GM18861 (cell line): ENCODE results near the gene LRRC3C.
"Not testable (repeated sequence)": the region's sequence is repeated elsewhere in the genome, so short reads cannot be mapped to it uniquely, and the experiment has no call there.

Experiments
- ATAC-seq: cut with Tn5 transposase; IDR thresholded peaks from one replicate; pipeline ENCODE4 v1.9.1; 2021; ENCODE audit not compliant: unreplicated experiment

Gene LRRC3C

DNA sequence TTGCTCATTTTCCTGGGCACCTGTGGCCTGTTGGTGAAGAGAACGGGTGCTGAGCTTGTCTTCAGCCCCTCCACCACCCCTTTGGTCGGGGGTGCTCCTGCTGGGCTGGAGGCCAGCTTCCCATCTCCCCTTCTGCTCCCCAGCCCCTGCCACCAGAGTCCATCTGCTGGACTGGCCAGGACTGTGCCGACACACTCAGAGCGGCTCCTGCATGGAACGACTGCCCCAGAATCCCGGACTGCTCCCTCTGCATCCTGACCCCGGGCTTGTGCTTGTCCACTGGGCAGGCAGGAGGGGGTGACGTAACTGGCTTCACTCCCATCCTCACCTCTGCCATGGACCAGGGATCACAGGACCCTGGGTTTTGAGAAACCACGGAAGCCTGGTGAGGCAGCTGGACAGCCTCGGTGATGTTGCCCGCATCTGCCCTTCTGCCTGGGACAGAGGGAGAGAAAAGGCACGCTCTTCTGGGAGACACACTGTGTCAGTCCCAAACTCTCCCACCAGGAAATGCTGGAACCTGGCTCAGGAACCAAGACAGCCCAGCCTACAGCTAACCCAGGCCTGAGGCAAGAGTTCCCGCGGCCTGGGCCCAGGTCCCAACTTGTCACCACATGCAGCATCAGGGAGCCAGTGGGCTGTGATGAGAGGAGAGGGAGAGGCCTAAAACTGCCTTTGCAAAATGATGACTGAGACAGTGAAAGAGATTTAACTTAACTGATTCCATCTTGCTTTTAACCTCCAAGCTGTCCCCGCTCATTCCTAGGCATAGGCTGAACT, 19.2 kb downstream of the LRRC3C start:
- ATAC-seq = no peak

DNA sequence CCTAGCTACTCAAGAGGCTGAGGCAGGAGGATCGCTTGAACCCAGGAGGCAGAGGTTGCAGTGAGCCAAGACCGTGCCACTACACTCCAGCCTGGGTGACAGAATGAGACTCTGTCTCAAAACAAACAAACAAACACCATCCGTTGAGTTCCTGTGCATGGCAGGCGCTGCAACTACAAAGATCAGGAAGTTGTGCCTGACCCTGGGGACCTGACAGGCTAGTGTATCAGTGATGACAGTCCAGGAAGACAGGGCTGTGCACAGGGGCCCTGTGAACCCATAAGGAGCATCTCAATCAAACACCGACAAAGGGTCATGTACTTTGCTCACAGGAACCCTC, 20.9 kb downstream of the LRRC3C start:
- not testable (repeated sequence) for ATAC-seq

DNA sequence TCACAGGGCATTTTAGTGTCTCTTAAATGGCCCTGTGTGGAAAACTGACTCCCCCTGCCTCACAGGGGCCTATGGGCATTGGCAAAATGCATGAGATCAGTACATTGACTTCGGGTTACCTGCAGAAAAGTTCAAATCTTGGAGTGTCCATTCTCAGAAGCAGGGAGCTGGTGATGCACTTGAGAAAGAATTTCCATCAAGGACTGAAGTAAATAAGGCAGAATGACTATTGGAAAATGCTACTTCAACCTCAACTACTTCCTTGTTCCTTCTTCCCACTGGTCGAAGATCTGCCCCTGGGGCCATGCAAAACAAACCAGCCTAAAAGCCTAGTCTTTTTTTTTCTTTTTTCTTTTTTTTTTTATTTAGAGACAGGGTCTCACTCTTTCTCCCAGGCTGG, 21.5 kb downstream of the LRRC3C start:
- ATAC-seq = no peak

DNA sequence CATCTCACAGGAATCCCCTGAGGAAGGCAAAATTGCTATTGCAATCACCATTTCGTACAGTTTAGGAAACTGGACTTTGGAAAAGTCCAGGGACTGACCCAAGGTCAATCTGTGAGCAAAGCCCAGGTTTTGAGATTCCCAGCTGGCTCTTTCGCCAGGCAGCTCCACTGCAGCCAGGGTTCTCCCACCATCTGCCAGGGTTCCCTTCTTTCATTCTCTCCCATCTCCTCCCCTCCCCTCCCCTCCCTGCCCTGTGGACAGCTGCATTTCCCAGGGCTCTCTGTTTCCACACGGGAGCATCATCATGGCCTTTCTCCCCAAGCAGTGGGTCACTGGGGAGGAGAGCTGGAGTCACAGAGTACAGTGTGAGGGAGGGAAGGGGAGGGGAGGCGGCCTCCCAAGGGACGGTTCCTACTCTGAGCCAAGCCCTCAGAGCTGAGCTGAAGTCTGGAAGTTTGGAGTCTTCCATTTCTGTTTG, 23.4 kb downstream of the LRRC3C start:
- ATAC-seq = no peak

DNA sequence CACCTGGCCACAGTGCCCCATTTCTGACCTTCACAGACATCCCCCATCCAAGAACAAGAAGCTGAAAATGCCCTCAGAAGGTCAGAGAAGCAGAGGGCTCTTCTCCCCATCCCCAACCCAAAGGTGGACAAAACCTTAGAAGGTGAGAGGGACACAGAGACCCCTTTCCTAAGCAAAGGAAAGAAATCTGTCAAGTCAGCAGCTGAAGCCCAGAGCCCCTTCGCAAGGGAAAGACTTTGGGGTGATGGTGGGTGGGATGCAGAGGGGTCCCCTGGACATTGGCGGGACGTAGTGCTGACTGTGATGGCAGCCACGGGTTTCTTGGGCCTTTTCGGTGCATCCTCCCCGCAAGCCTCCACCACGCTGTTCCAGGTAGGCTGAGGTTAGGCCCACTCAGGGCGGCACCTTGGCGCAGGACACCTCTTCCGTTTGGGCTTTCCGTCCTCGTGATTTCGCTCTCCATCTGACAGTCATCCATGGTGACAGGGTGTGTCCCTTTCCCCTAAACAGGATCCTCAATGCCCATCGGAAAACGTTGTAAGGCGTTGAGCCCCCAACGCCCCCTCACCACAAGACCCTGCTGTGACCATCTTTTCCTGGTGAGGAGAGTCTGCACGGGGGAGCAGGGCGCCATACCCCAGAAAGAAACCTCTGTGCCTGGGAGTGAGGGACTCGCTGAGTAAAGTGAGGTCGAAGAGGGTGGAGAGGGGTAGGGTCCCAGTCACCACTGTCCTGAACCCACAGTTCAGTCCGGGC, 24.6 kb downstream of the LRRC3C start:
- no peak for ATAC-seq

DNA sequence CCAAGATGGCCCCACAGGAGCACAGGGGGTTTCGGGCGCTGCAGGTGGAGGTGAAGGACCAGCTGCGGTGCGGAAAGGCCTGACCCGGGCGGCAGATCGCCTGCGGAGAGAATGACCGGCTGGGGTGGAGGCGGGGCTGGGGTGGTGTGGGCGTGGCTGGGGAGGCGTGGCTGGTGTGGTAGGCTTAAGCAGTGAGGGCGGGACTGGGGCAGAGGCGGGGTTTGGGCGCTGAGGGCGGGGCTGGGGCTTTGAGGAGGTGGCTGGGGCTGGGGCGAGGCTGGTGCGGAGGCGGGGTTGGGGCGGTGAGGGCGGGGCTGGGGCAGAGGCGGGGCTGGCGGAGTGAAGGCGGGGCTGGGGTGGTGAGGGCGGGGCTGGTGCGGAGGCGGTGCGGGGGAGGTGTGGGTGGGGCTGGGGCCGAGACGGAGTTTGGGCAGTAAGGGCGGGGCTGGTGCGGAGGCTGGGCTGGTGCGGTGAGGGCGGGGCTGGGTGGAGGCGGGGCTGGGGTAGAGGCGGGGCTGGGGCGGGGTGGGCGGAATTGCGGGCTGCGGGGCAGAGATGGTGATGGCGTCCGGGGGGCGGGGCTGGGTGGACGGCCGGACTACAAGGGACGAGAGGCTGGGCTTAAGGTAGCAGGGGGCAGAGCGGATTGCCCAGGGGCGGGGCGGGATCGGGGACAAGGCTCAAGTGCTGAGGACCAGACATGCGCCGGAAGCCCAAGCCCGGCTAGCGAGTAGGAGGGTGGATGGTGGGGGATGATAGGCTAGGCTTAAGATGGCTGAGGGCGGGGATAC, 25.3 kb downstream of the LRRC3C start:
- ATAC-seq = peak; percentile 53

DNA sequence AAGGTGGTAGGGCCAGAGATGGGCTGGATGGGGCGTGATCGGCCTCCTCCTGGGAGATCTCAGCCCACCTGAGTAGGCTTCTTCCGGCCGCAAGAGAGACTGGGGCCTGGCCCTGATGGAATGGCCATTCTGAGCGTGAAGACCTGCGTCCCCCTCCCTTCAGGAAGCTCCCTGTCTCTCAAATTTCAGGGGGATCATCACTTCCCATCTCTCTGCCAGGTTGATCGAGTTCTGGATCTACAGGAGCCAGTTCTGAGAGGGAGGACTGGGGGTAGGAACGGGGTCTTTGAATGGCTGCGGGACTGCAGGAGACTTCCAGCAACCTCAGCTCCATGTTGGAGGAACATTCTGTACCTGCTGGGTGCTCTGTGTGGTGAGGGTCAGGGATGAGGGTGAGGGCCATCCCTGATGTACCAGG, 25.9 kb downstream of the LRRC3C start:
- no peak for ATAC-seq

DNA sequence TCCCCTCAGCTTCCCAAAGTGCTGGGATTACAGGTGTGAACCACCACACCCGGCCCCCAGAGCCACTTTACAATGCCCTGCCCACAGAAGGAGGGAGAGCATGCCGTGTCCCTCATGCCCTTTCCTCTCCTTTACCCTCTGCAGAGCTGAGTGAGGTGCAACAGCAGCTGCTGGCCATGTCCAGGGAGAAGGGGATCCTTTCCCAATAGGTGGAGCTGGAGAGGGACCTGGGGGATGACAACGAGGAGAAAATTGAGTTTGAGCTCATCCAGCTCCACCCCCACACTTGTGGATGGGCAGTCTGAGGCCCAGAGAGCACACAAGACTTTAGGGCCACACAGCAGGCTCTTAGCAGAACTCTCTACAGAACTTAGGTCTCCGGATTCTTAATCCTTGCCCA, 27.3 kb downstream of the LRRC3C start:
- no peak for ATAC-seq

DNA sequence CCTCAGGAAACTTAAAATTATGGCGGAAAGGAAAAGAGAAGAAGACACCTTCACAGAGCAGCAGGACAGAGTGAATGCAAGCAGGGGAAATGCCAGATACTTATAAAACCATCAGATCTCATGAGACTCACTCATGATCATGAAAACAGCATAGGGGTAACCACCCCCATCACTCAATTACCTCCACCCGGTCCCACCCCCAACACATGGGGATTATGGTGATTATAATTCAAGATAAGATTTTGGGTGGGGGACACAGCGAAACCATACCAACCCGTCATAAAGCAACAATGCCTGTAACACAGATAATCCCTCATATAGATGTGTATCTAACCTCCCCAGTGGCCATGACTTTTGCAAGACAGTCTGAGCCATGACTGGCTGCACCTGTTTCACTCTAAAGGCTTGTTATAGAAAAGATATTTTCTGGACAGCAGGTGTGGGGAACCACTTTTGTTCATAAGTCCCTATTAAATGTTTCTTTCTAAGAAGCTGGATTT, 28.2 kb downstream of the LRRC3C start:
- ATAC-seq = no peak

DNA sequence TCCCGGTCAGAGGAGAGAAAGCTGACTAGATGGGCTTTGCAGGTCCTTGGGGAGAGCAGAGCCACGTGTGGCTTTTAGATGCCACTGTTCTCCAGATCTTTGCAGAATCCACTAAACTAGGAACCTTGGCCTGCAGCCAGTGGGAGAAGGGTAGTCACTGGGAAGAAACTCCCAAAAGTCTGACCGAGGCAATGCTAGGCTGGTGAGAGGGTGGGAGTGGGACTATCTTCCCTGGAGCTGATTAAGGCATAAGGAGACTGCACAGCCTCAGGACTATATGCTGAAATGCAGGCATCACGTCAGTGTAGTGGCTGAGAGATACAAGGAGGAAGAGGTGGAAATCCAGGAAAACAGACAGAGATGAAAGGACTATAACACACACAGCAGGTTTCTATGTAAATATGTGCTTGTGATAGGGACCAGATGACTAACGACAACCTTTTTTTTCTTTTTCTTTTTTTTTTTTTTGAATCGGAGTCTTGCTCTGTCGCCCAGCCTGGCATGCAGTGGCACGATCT, 33.1 kb downstream of the LRRC3C start:
- ATAC-seq = no peak

DNA sequence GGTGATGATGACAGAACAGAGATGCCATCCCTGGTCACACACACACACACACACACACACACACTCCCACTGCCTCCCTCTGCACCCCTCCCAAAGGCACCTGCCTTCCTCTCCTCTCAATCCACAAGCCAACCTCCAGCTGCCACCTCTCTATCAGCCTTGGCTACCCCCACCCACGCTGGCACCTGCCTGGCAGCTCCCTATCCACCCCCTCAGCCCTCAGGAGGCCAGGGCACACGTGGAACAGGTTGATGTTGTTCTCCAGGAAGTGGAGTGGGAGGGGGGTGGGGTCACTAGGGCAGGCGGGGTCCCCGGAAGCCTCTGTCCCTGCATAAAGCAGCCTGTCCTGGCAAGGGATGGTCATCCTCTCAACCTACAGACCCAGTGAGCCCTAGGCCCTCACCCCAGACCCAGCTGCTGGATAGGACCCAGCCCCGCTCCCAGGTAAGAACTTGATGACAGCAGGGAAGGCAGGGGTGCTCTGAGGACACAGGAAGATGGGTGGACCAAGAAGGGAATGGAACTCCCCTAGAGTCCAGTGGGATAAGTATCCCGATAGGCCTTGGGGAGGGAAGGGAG, 35.2 kb downstream of the LRRC3C start, which contains the start of gene GSDMA:
TSS of gene GSDMA (plus strand) at position 363 of the 579 bp plus-strand sequence. CDS start 2,684 bp downstream, outside the sequence.
- ATAC-seq = no peak

DNA sequence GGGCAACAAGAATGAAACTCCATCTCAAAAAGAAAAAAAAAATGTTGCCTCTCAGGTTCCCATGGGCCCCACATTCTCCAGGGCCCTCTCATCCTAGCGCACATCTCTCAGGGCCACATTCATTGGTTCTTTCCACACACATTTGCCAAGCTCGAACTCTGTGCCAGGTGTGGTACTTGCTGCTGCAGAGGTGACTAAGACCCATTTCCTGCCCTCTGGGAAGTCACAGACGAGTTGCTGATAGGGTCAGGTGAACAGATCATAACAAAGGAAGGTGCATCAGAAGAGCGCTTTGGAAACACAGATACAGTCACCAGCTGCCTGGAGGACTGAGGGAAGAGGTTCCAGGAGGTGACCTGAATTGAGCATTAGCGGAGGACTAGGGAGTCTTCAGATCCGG, 36.3 kb downstream of the LRRC3C start:
- no peak for ATAC-seq

DNA sequence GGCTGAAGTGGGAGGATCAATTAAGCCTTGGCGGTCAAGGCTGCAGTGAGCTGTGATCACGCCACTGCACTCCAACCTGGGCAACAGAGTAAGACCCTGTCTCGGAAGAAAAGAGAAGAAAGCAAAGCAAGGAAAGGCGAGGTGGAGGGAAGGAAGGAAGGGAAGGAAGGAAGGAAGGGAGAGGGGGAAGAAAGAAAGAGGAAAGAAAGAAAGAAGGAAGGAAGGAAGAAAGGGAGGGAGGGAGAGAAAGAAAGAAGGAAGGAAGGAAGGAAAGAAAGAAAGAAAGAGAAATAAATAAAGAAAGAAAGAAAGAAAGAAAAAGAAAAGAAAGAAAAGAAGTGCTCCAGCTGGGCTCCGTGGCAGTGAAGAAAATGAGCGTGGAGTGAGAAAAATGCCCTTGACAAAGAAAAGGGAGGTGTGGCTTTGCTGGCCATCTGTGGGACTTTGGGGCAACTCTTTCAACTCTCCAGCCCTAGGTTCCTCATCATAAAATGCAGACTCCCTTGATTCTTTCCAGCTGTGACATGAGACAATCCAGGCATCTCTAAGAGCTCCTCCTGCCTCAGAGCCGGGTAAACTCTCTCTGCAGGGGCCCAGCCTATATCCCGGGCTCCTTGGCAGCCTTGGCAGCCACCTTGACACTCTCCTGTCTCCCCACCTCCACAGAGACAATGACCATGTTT, 37.6 kb downstream of the LRRC3C start:
- no peak for ATAC-seq

DNA sequence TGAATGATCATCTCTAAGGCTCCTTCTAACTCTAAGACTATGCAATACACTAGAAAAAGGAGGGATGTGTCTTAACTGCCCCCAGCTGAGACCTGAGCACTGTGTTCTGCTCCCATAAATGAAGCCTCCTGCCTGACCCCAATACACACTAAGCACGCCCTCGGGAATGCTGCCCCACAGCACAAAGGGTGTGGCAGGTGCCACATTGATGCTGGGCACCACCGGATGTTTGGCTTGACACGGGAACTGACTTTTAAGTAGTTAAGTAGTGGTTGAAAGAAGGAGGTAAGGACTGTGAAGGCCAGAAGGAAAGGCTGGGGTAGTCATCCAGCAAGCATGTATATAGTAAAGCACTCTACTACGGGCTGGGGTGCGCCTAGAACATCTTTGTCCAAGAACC, 39.2 kb downstream of the LRRC3C start:
- no peak for ATAC-seq

DNA sequence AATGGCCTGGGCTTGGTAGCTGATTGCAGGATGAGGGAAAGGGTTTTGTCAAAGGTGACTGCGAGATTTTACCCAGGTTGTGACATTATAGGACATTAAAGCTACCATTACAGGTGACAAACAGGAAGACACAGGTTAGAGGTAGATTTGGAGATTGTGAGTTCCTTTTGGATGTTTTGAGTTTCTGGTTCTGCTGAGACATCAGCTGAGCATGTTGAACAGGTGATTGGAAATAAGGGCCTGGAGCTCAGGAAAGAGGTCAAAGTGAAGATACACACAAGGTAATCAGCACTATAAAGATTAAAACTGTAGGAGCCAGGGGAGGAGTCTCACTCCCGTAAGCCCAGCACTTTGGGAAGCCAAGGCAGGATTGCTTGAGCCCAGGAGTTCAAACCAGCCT, 41.2 kb downstream of the LRRC3C start:
- ATAC-seq = no peak

DNA sequence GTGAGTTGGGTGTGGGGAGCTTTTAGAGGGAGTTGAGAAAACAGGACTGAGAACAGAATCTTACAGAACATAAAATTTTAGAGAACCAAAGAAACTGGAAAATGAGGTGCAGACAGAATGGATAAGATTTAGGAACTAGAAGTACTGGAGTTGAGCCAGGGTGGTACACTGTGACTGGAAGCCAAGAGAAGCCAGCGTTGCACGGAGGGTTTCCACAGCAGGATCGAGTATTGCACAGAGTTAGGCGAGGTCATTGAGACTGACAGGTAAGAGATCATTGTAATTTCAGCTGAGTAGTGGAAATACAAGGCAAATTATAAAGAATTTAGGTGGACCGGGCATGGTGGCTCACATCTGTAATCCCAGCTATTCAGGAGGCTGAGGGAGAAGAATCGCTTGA, 41.8 kb downstream of the LRRC3C start:
- no peak for ATAC-seq

DNA sequence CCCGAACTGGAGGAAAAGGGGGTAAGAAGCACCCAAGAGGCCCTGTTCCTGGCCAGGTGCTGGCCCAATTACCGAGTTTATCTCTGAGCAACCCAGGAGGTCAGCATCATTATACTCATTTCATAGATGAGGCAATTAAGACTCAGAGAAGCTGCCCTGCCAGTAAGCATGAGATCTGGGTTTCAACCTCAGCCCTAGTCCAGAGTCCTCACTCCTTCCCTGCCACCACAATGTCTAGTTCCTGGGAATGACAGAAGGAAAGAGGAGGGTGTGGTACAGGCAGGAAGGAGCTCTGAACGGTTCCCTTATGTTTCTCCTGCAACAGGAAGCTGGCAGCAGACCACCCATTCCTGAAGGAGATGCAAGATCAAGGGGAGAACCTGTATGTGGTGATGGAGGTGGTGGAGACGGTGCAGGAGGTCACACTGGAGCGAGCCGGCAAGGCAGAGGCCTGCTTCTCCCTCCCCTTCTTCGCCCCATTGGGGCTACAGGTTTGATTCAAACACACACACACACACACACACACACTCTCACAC, 42.7 kb downstream of the LRRC3C start:
- no peak for ATAC-seq

DNA sequence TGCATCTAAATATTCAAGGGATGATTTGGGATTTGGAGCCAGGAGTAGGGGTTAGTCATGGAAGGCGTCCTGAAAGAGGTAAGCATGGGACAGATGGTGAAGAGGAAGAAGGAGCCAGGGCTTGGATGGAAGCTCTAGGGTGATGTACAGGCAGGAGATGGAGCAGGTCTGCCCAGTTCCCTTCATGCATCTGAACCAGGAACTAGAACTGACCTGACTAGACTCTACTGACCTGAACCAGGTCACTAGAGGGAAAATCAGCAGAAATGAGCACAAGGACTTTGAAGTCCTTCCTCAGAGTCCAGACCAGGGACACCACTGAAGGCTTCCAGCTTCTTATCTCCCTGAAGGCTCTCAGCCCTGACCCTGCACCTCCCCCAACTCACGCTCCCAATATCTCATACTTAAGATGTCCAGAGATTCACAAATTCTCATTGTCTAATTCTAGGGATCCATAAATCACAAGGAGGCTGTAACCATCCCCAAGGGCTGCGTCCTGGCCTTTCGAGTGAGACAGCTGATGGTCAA, 43.6 kb downstream of the LRRC3C start:
- ATAC-seq = no peak

DNA sequence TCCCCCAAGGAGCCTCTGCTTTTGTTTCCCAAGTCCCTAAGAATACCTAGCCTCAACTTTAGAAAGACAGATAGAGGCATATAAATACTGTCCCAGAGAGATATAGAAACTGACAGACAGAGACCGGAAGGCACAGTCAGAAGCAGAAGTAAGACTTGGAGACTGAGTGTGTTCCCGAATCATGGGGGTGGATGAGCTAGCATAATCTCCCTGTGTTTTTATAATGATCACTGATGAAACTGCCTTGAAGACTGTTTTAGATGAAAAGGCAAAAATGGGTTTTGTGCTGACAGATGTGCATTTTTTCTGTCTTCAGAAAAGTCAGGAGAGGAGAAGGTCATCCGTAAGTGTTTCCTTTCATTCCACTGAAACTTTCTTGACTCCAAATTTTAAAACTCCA, 44.7 kb downstream of the LRRC3C start:
- no peak for ATAC-seq

DNA sequence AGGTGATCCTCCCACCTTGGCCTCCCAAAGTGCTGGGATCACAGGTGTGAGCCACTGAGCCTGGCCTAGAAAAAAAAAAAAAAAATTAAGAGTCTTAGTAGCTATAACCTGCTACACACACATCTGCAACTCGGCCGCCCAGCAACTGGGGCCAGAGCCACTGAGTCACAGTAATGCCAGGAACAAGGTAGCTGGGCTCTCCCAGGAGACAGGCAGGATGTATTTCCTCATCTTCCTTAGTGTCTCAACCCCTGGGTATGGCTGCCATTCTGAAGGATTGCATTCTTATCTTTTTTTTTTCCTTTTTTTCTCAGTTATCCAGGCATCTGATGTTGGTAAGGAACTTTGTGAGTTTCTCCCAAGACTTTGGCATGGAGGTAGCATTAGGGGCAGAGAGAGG, 46.0 kb downstream of the LRRC3C start:
- ATAC-seq = no peak
